Panc1 (cell line): ENCODE measurements around the gene ZNF862. TPM values are rescaled to one million over a fixed set of nuclear protein-coding genes. Genes with fewer than 3 reads are reported as not detected.

Source experiments
- ATAC-seq: fragments of 200-7000 bp; cut with Tn5 transposase; 2 replicates; pipeline ENCODE4 v1.9.1; 2020; ENCODE audit warnings: mild to moderate bottlenecking, moderate library complexity
- BruUV-seq: library from RNA; stranded (reverse); fragments of 400-500 nt; replicated peaks from 2 replicates; lab custom pipeline; 2021; lab: Mats Ljungman, UMichigan
- CTCF ChIA-PET: fragments of 300-600 bp; sonication (Branson Sonifier 250); formaldehyde crosslinking; loops from one replicate; lab custom pipeline; 2022; ENCODE audit warnings: antibody characterized with exemption; lab: Charles Lee
- POLR2A ChIA-PET: fragments of 300-600 bp; sonication (Branson Sonifier 250); formaldehyde crosslinking; loops from one replicate; lab custom pipeline; 2022; ENCODE audit warnings: antibody characterized with exemption; lab: Charles Lee
- DNase-seq: peaks from one replicate; pipeline ENCODE4 v3.0.0-alpha.2; 2010; ENCODE audit warnings: low read depth, low spot score
- H3K27ac ChIP-seq: 2 replicates; pipeline ENCODE4 v1.5.1; 2011; ENCODE audit warnings: mild to moderate bottlenecking, low read length, inconsistent platforms
- H3K27me3 ChIP-seq: fragments of 200-500 bp; sonication (Bioruptor generic); 2 replicates; pipeline ENCODE4 v1.6.0; 2014; ENCODE audit warnings: low read length, inconsistent platforms; ENCODE audit not compliant: control insufficient read depth, insufficient read depth
- H3K36me3 ChIP-seq: fragments of 200-500 bp; sonication (Bioruptor generic); 2 replicates; pipeline ENCODE4 v1.5.1; 2014; ENCODE audit warnings: inconsistent platforms, mild to moderate bottlenecking, low read length, moderate library complexity; ENCODE audit not compliant: control insufficient read depth, insufficient read depth
- H3K4me1 ChIP-seq: 2 replicates; pipeline ENCODE4 v1.5.1; 2011; ENCODE audit warnings: inconsistent platforms, mild to moderate bottlenecking, low read length, moderate library complexity; ENCODE audit not compliant: control insufficient read depth, insufficient read depth
- H3K4me3 ChIP-seq, 2 experiments: 2 replicates each; pipeline ENCODE4 v1.5.1; 2011 to 2012; ENCODE audit warnings: low read depth in 2 of 2, low read length in 2 of 2, mild to moderate bottlenecking in 2 of 2, inconsistent platforms in 1 of 2, moderate library complexity in 1 of 2
- H3K9me3 ChIP-seq: fragments of 200-500 bp; sonication (Bioruptor generic); 2 replicates; pipeline ENCODE4 v1.5.1; 2014; ENCODE audit warnings: low read depth, mild to moderate bottlenecking, inconsistent platforms, low read length, moderate library complexity; ENCODE audit not compliant: control insufficient read depth, insufficient read depth
- CTCF ChIP-seq: fragments of 450-650 bp; IDR thresholded peaks from 2 replicates; pipeline ENCODE4 v1.5.1; 2017; ENCODE audit warnings: mild to moderate bottlenecking
- POLR2AphosphoS5 ChIP-seq: IDR thresholded peaks from 2 replicates; pipeline ENCODE4 v1.6.1; 2012; ENCODE audit warnings: mild to moderate bottlenecking, low read depth, low read length, moderate library complexity
- REST ChIP-seq, 2 experiments: IDR thresholded peaks; 2 replicates each; pipeline ENCODE4 v1.6.1; 2011 to 2012; ENCODE audit warnings: low read depth in 2 of 2, control low read depth in 1 of 2, low read length in 1 of 2, mild to moderate bottlenecking in 1 of 2, moderate library complexity in 1 of 2; ENCODE audit not compliant: insufficient read depth in 1 of 2
- SIN3A ChIP-seq: IDR thresholded peaks from 2 replicates; pipeline ENCODE4 v1.6.1; 2012; ENCODE audit warnings: low read depth, mild to moderate bottlenecking, low read length, moderate library complexity, borderline replicate concordance; ENCODE audit not compliant: insufficient read depth
- TCF7L2 ChIP-seq: IDR thresholded peaks from 2 replicates; pipeline ENCODE4 v1.6.1; 2011; ENCODE audit warnings: mild to moderate bottlenecking, low read depth, low read length, inconsistent platforms
- in situ Hi-C: cut with HindIII; loops from 2 replicates; pipeline ENCODE4 v1.10.0; 2016; ENCODE audit warnings: low sequenced_read_pairs, low pct_unique_long_range_greater_than_20kb
- intact Hi-C: fragments of 100-400 bp; cut with micrococcal nuclease; formaldehyde crosslinking; loops from one replicate; pipeline ENCODE4 v1.10.0; 2022; ENCODE audit not compliant: unreplicated experiment
- total RNA-seq: library from RNA; stranded (reverse); gene quantifications from one replicate; pipeline ENCODE4 v1.2.1, GENCODE V29; 2021; ENCODE audit not compliant: unreplicated experiment

Gene ZNF862
- total RNA-seq, 1 experiment from 2014 or later = 6.8 TPM

GRCh38 chr7:149816794-149817193, 21.4 kb upstream of the ZNF862 start:
- no peaks in the 10 kb centered on the region for H3K36me3 ChIP-seq
- H3K9me3 ChIP-seq = no peaks in the 10 kb centered on the region
- POLR2A ChIA-PET = no interaction called here
- H3K27me3 ChIP-seq = no peaks in the 10 kb centered on the region
- no peak for DNase-seq
- TF ChIP-seq CTCF = no peak
- no peak for TF ChIP-seq SIN3A
- TF ChIP-seq TCF7L2 = no peak
- no peak for TF ChIP-seq POLR2AphosphoS5
- no peak for TF ChIP-seq REST (IDR thresholded peaks at IDR 0.05; ENCODE audit: insufficient read depth in 1 of 2, low read depth in 2 of 2, low read length in 1 of 2)
- BruUV-seq = no TSS peak
- intact Hi-C loops (no loop called here), in situ Hi-C loops (no loop called here)
- H3K27ac ChIP-seq = no peak overlapping the region
- H3K4me3 ChIP-seq = no peak overlapping the region
- H3K4me1 ChIP-seq = no peaks in the 10 kb centered on the region; the same call in 1 of the 2 replicates
- CTCF ChIA-PET = no interaction called here
- ATAC-seq = no peak

GRCh38 chr7:149817301-149817771, 20.8 kb upstream of the ZNF862 start:
- ChIA-PET POLR2A (interaction anchor here (0.6 kb wide), 1 partner anchor 15 kb away, joined by 4 read pairs; no protein-coding TSS in a partner anchor), CTCF (no interaction called here)
- Histone ChIP-seq H3K4me1 (no peaks in the 10 kb centered on the region; the same call in 1 of the 2 replicates), H3K36me3 (no peaks in the 10 kb centered on the region), H3K4me3 (no peak overlapping the region), H3K27ac (no peak overlapping the region), H3K9me3 (no peaks in the 10 kb centered on the region), H3K27me3 (no peaks in the 10 kb centered on the region)
- intact Hi-C loops = no loop called here
- BruUV-seq = no TSS peak
- in situ Hi-C loops = no loop called here
- ATAC-seq (no peak), DNase-seq (no peak)
- no peak for TF ChIP-seq CTCF
- TF ChIP-seq POLR2AphosphoS5 = no peak
- no peak for TF ChIP-seq SIN3A
- TF ChIP-seq TCF7L2 = no peak
- no peak for TF ChIP-seq REST (IDR thresholded peaks at IDR 0.05; ENCODE audit: insufficient read depth in 1 of 2, low read depth in 2 of 2, low read length in 1 of 2)
